CD4-positive, alpha-beta T cell treated with Interleukin-4 for 1 hour (primary cell): ENCODE results near the gene CPN2.
A peak's percentile ranks its signal among the peaks of the same experiment; 100 is the strongest.

Experiments used
- DNase-seq, 2 donors: peaks; one replicate each; pipeline ENCODE4 v3.0.0-alpha.2; 2020 to 2022

Gene CPN2

GRCh38 chr3:194351952-194352536, 916 bp upstream of the CPN2 start:
- DNase-seq: no peak

- DNase-seq: no peak
Observed at GRCh38 chr3:194350726-194351071, 429 bp downstream of the CPN2 start.

- no peak for DNase-seq
Observed at GRCh38 chr3:194348354-194348753, 2.8 kb downstream of the CPN2 start.

- no peak for DNase-seq
Observed at GRCh38 chr3:194346621-194347020, 4.5 kb downstream of the CPN2 start.

- DNase-seq: no peak
Observed at GRCh38 chr3:194346035-194346434, 5.1 kb downstream of the CPN2 start.

DNA sequence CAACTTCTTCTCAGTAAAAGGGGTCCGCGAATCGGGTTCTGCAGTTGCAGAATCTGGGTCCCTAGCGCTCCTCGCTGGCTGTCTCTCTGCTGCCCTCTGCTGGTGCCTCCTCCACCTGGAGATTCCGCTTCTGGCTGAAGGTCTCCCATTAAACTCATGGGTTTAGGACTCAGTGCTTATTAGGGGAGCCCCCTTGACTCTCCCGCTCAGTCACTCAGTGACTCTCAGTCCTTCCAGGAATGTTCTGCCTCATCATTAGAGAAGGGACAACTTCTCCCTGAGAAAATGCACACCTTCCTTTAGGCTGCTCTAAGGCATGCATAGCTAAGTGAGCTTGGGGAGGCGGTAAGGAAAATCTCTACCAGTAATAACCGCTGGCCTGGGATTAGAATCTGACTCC, 7.1 kb downstream of the CPN2 start:
- DNase-seq: peak; percentile 59 to 61

GRCh38 chr3:194343561-194343893, 7.6 kb downstream of the CPN2 start:
- DNase-seq: no peak

DNA sequence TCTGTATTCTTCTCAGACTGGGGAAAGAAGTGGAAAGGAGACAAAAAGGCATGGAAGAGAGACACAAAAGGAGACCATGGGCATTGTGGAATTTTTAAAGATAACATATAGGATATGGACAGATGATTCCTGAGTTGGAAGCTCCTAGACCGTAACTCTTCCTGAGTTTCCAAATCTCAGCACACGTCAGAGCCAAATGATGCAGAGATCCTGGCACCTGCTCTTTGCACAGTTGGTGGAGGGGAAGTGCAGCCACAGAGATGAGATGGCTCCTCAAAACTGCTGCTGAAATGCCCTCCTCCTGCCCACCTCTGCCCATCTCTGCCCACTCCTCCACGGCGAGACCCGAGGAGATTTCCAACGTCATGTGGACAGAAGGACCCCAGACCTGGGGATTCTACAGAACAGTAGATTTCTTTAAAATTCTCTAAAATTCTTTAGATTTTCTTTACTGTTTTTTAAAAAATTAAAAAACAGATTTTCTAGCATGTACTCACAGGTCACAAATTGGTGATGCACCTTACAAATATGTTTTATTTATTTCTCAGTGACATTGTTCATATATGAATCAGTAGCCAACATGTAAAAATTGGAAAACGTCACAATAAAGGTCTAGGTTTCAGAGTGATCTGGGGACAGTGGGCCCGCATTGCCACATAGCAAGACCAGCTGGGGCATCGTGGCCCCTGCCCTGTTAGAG, 8.1 kb downstream of the CPN2 start:
- DNase-seq: no peak

DNA sequence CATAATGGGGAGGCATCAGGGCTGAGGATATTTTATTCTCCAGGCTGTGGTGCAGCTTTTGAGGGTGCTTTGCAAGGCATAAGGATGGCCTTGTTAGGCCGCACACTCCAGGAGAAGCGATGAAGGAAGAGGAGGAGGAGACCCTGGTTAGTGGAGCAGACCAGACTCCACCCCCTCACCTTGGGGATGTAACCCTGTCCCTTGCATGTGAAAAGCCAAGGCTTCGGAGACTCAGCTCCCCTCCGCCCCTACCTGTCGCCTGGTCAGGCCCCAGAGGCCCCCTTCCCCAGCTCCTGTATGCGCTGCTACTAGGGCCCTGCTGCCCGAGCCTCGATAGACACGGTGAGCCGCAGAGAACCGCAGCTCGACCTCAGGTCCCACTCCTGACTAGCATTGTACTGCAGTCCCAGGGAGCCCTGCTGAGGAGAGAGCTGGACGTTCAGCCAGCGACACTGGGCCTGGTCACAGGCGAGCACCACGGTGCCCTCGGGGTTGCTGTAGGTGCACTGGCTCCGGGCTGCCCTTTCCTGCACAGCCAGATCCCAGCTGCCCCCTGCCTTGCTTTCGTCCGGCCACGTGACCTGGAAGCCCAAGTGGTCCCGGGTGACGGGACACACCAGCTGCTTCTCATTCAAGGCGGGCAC, 10.2 kb downstream of the CPN2 start:
- no peak for DNase-seq

DNA sequence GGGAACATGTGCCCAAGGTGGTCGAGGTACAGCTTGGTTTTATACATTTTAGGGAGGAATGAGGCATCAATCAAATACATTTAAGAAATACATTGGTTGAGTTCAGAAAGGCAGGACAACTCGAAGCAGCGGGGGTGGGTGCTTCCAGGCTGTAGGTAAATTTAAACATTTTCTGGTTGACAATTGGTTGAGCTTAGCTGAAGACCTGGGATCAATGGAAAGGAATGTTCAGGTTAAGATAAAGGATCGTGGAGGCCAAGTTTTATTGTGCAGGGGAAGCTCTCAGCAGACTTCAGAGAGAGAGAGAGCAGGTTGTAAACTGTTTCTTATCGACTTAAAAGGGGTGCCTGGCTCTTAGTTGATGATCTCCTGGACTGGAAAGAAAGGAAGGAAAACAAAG, 11.3 kb downstream of the CPN2 start:
- DNase-seq: no peak

GRCh38 chr3:194339356-194339755, 11.8 kb downstream of the CPN2 start:
- DNase-seq: no peak

DNA sequence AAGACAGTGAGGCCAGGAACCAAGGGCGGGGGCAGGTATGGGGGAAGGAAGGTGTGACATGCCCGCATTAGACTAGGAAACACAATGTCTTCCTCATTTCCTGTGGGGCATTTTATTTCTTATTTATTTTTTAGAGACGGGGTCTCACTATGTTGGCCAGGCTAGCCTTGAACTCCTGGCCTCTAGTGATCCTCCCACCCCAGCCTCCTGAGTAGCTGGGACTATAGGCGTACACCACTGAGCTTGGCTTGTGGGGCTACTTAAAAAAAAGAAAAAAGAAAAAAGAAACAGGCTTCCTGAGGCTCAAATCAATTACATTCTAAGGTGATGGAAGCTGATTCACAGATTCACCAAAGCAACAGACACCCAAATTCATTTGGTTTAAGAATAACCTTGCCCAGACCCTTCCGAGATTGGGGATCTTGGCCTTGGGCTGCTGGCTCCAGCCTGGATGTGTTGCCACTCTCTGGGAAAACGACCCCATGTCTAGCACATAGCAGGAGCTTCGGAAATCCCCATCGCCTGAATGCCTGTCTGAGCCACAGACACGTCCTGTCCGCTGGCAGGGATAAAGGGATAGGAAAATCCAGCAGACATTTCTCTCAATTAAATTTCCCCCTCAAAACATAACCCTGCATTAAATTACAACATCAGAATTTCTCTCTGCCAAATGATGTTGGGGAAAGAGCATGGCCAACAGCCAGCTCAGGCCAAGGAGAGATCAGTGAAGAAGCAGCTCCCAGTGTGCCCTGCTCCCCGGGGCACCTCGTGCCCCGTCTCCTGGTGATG, 13.0 kb downstream of the CPN2 start:
- no peak for DNase-seq

DNA sequence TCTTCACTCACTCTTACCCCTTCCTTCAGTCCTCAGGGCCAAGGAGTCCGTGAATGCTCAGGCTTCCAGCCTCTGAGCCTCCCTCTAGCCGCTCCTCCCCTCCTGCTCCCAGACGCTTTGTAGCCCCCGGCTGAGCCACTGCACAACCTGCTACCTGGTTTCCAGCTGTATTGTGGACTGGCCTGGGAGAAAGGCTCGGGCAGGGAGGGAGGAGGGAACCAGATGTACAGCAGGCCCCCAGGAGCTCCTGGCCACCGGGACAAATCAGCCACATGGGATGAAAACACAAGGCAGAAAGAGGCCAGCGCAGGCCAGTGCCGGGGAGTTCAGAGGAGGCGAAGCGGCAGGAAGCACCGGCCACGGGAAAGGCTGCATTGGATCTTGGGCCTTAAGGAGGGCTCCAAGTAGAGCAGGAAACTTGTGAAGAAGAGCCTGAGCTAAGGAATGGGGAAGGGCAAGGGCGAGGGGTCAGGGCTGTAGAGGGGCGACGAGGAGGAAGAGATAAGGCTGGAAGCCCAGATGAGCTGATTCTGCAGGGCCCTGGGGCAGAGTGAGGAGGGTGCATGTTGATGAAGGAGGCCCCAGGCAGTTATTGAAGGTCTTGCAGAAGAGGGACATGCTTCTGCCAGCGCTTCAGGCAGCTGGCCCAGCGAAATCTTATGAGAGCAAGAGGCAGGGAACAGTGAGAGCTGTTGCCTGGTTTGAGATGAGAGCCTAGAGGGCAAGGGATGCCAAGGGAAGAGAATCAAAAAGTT, 14.3 kb downstream of the CPN2 start:
- no peak for DNase-seq

GRCh38 chr3:194333981-194334320, 17.2 kb downstream of the CPN2 start:
- DNase-seq: no peak

DNA sequence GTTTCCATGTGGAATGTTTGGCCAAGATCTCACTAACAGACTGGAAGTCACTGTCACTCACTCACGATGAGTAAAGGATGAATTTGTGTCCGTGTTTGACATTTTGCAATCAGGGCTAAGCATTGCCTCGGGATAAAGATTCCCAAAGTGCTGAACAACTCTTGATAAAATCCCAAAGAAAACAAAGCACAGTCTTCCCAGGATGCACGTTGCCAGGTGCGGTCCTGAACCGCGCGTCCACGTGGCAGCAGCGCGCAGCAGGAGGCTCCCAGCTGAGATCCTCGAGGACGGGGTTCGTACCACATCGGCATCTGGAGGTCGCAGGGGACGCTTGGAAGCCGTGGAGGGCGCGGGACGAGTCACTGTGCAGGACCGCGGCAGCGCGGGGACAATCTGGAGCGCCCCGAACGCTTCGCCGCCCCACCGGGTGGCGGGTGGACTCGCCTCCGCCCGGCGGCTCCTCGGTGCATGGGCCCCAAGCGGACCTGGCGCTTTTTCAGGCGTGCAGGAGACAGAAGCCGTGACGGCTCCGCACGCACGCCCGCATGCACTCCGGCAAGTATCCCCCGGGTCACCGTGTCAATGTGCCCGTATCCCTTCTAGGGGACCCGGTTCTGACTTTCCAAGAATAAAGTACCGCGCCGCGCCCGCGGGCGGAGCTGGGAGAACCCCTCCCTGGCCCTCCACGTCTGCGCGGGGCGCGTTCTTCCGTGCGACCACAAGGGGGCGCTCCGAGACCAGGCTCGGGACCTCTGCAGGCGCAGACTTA, 17.7 kb downstream of the CPN2 start:
- DNase-seq: peak; percentile 85 to 86

- DNase-seq: no peak
Observed at GRCh38 chr3:194332858-194333211, 18.3 kb downstream of the CPN2 start.

DNA sequence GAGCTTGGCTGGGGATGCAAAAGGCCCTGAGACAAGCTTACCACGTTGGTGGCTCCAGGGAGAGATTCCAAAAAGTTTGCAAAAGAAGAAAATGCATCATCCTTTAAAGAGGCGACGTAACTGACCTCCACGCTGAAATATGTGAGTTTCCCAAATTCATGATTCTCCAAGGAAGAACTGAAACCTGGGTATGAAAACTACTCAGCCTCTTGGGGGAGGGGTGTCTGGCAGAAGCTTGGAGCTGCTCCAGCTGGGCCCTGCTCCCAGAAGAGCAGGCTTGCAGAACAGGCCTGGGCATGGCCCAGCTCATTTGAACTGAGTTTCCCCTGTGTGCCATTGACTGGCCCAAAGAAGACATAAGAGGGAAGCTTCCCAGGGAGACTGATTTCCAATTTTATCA, 20.5 kb downstream of the CPN2 start:
- no peak for DNase-seq

DNA sequence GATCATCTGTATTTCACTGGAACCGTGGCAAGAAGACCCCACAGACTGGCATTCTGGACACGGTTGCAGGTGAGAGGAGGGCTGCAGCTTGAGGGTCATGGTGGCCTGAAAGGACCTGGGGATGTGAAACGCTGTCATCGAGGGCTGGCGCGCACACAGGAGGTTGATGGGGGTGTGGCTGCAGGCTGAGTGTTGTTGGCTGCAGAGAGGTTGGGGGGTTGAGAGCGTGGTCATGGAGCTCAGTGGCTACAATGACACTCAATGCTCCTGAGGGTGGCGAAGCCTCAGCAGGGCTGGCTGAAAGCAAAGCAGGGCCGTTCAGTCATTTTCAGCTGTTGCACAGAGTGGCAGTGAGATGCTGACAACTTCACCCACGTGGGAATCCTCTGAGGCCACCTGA, 21.0 kb downstream of the CPN2 start:
- no peak for DNase-seq

DNA sequence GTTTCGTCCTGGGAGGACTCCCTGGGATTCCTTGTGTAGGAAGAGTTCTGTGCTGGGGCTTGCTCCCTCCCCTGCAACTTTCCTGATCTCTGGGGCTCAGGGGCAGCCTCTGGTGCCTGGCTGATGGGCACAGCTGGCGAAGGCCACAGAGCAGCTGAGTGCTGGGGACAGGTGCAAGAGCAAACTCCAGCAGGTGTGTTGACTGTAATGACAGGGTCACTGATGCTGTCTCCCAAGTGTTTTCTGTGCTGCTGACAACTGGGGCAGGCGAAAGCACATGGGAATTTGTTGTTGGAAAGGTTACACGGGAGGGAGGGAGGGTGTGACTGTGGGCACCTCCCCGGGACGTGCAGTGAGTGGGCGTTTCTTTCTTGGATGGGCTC, 21.6 kb downstream of the CPN2 start:
- DNase-seq: no peak

- no peak for DNase-seq
Observed at GRCh38 chr3:194328942-194329582, 22.1 kb downstream of the CPN2 start.

- DNase-seq: no peak
Observed at GRCh38 chr3:194328053-194328657, 23.0 kb downstream of the CPN2 start.
